Natural killer cell (primary cell): ENCODE results near the gene NDUFB11. TPM values are rescaled to one million over a fixed set of nuclear protein-coding genes. Genes with fewer than 3 reads are reported as not detected.

Experiments used
- ATAC-seq, 3 donors: fragments of 150-1000 bp in 2 of 3; fragments of 200-7000 bp in 1 of 3; cut with Tn5 transposase; 1 replicate in 1 of 3; 2 replicates in 2 of 3; pipeline ENCODE4 v1.10.0; 2021; ENCODE audit warnings: mild to moderate bottlenecking in 2 of 3, moderate library complexity in 2 of 3
- DNase-seq, 2 donors: peaks; one replicate each; pipeline versions ENCODE4 v3.0.0 to v3.0.0-alpha.2; 2013 to 2021; ENCODE audit warnings: mixed read lengths in 1 of 2
- H3K27ac ChIP-seq: one replicate; pipeline ENCODE4 v1.5.1; 2013; ENCODE audit warnings: mild to moderate bottlenecking, low read length
- H3K27me3 ChIP-seq: one replicate; pipeline ENCODE4 v1.6.1; 2013; ENCODE audit warnings: low read length; ENCODE audit not compliant: control insufficient read depth, insufficient read depth
- H3K36me3 ChIP-seq: one replicate; pipeline ENCODE4 v1.6.1; 2013; ENCODE audit warnings: low read length; ENCODE audit not compliant: control insufficient read depth, insufficient read depth
- H3K4me1 ChIP-seq: one replicate; pipeline ENCODE4 v1.6.1; 2013; ENCODE audit warnings: low read length; ENCODE audit not compliant: control insufficient read depth, insufficient read depth
- H3K4me3 ChIP-seq: one replicate; pipeline ENCODE4 v1.5.1; 2013; ENCODE audit warnings: low read length
- H3K9me3 ChIP-seq: one replicate; pipeline ENCODE4 v1.6.1; 2013; ENCODE audit warnings: low read length; ENCODE audit not compliant: control insufficient read depth, insufficient read depth
- H3K27ac Mint-ChIP-seq, 2 donors: one replicate each; pipeline ENCODE4 v1.8.0; 2022; ENCODE audit warnings: mild to moderate bottlenecking in 2 of 2, mixed read lengths in 2 of 2, moderate library complexity in 1 of 2
- H3K27me3 Mint-ChIP-seq, 2 donors: one replicate each; pipeline ENCODE4 v1.8.0; 2022; ENCODE audit warnings: low read depth in 2 of 2, mixed read lengths in 2 of 2
- H3K36me3 Mint-ChIP-seq: one replicate; pipeline ENCODE4 v1.8.0; 2022; ENCODE audit warnings: mixed read lengths
- H3K4me1 Mint-ChIP-seq, 2 donors: one replicate each; pipeline ENCODE4 v1.8.0; 2022; ENCODE audit warnings: mixed read lengths in 2 of 2
- H3K4me3 Mint-ChIP-seq: one replicate; pipeline ENCODE4 v1.8.0; 2022; ENCODE audit warnings: mild to moderate bottlenecking, moderate library complexity, mixed read lengths
- H3K9me3 Mint-ChIP-seq, 2 donors: one replicate each; pipeline ENCODE4 v1.8.0; 2022; ENCODE audit warnings: mixed read lengths in 2 of 2
- WGBS: methylation state at CpG from one replicate; pipeline ENCODE4 v1.1.7; 2013; ENCODE audit warnings: missing lambda C conversion rate; ENCODE audit not compliant: insufficient coverage; 5-methylcytosine and 5-hydroxymethylcytosine counted together
- intact Hi-C: fragments of 100-400 bp; cut with micrococcal nuclease; formaldehyde crosslinking; loops from one replicate; pipeline ENCODE4 v1.14.2; 2022
- total RNA-seq, 4 donors: library from RNA; stranded (reverse); fragments of 120-200 nt in 1 of 4; gene quantifications; one replicate each; pipeline versions ENCODE4 v1.2.3 to v1.2.4, GENCODE V29; 2013 to 2022
- TF ChIP-seq, protein P1 (sequence below): fragments of 200-600 bp; IDR thresholded peaks from one replicate; pipeline ENCODE4 v1.8.0; 2022; ENCODE audit warnings: antibody characterized with exemption

The NDUFB11 gene
- total RNA-seq, 3 donors from 2014 or later (not counting 1 experiment from before 2014, with no cell fraction given) = 38.2 to 43.3 (median 42.3) TPM

DNA sequence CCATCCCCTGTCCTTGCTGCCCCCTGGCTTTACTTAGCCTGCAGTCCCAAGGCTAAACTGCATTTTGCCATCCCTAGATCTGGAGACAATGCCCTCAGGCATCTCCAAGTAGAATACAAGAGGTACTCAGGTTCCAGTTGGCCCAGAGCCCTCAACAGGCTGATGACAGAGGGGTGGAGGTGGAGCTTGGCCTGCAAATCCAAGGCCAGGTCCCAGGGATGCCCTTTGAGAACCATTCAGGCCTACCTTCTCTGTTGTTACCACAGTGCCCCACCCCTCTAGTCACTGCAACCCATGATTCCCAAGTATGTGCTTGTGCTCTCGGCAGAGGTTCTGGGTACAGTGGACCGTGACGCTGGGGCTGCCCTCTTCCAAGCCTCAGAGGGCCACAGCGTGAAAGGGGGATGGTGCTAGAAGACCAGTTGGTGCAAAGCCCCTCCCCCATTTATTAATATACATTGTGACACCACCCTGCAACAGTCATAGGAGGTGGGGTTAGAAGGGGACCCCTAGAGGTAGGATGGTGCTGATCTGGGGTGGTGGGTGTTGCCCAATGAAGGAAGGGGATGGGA, 42.7 kb upstream of the NDUFB11 start:
- TF ChIP-seq, protein P1, sequence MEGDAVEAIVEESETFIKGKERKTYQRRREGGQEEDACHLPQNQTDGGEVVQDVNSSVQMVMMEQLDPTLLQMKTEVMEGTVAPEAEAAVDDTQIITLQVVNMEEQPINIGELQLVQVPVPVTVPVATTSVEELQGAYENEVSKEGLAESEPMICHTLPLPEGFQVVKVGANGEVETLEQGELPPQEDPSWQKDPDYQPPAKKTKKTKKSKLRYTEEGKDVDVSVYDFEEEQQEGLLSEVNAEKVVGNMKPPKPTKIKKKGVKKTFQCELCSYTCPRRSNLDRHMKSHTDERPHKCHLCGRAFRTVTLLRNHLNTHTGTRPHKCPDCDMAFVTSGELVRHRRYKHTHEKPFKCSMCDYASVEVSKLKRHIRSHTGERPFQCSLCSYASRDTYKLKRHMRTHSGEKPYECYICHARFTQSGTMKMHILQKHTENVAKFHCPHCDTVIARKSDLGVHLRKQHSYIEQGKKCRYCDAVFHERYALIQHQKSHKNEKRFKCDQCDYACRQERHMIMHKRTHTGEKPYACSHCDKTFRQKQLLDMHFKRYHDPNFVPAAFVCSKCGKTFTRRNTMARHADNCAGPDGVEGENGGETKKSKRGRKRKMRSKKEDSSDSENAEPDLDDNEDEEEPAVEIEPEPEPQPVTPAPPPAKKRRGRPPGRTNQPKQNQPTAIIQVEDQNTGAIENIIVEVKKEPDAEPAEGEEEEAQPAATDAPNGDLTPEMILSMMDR = no peak
- WGBS = no CpG with 5 or more reads among the region's 4 CpGs
- no peaks in the 10 kb centered on the region for H3K9me3 Mint-ChIP-seq
- H3K27ac Mint-ChIP-seq = no peak overlapping the region
- peaks cover 7 to 9% of the 10 kb centered on the region in 2 donors for H3K4me1 Mint-ChIP-seq
- no peaks in the 10 kb centered on the region for H3K27me3 Mint-ChIP-seq
- intact Hi-C loops = no loop called here
- ATAC-seq (no peak), DNase-seq (no peak)
- Histone ChIP-seq H3K27me3 (no peaks in the 10 kb centered on the region), H3K36me3 (peaks cover 24% of the 10 kb centered on the region), H3K27ac (no peak overlapping the region), H3K9me3 (no peaks in the 10 kb centered on the region), H3K4me3 (no peak overlapping the region), H3K4me1 (peaks cover 20% of the 10 kb centered on the region)
- H3K4me3 Mint-ChIP-seq = no peak overlapping the region
- H3K36me3 Mint-ChIP-seq = no peaks in the 10 kb centered on the region

DNA sequence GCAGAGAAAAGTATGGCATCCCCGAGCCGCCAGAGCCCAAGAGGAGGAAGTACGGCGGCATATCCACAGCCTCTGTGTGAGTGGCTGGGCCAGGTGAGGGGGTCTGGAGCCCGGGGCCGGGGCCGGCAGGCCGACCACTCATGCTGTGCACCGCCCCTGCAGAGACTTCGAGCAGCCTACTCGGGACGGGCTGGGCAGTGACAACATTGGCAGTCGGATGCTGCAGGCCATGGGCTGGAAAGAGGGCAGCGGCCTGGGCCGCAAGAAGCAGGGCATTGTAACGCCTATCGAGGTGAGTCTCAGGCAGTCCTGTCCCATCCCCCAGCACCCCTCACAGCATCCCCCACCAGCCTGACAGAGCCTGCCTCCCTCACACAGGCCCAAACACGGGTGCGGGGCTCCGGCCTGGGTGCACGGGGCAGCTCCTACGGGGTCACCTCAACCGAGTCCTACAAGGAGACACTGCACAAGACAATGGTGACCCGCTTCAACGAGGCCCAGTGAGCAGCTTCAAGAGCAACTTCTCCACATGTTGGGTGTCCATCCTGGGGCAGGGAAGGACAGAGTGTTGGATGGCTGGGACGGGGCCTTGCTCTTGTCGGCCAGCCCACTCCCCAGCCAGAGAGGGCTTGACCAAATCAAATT, 41.7 kb upstream of the NDUFB11 start:
- ATAC-seq = no peak
- Mint-ChIP-seq H3K27ac (peak overlapping the region in 1 of 2 donors; percentile 45), H3K4me3 (no peak overlapping the region), H3K9me3 (no peaks in the 10 kb centered on the region), H3K4me1 (peaks cover 7 to 9% of the 10 kb centered on the region in 2 donors), H3K36me3 (no peaks in the 10 kb centered on the region), H3K27me3 (no peaks in the 10 kb centered on the region)
- Histone ChIP-seq H3K4me1 (peaks cover 10% of the 10 kb centered on the region), H3K27me3 (no peaks in the 10 kb centered on the region), H3K9me3 (no peaks in the 10 kb centered on the region), H3K36me3 (peaks cover 34% of the 10 kb centered on the region), H3K4me3 (no peak overlapping the region), H3K27ac (no peak overlapping the region)
- intact Hi-C loops = no loop called here
- no peak for DNase-seq
- WGBS = 96% methylated on average over 27 of the region's 27 CpGs
- TF ChIP-seq, protein P1 = no peak

- H3K27ac Mint-ChIP-seq = no peak overlapping the region
- WGBS = 95% methylated on average over 14 of the region's 17 CpGs
- no peak for ATAC-seq
- H3K27me3 ChIP-seq = no peaks in the 10 kb centered on the region
- H3K9me3 Mint-ChIP-seq = no peaks in the 10 kb centered on the region
- no peaks in the 10 kb centered on the region for H3K9me3 ChIP-seq
- no peak overlapping the region for H3K4me3 ChIP-seq
- H3K36me3 ChIP-seq = peaks cover 36% of the 10 kb centered on the region
- no peaks in the 10 kb centered on the region for H3K4me1 Mint-ChIP-seq
- intact Hi-C loops = no loop called here
- no peaks in the 10 kb centered on the region for H3K27me3 Mint-ChIP-seq
- H3K4me1 ChIP-seq = peaks cover under 1% of the 10 kb centered on the region
- TF ChIP-seq, protein P1 = no peak
- no peak for DNase-seq
- no peak overlapping the region for H3K4me3 Mint-ChIP-seq
- H3K27ac ChIP-seq = no peak overlapping the region
- no peaks in the 10 kb centered on the region for H3K36me3 Mint-ChIP-seq
Measured at GRCh38 chrX:47185241-47185640, 40.7 kb upstream of the NDUFB11 start.
